AG08395 (cell line): Measurements from ENCODE around the gene RXRB.
"Not testable (repeated sequence)": the region's sequence is repeated elsewhere in the genome, so short reads cannot be mapped to it uniquely, and the experiment has no call there.

Experiments
- DNase-seq: peaks from one replicate; pipeline ENCODE4 v3.0.0; 2012; ENCODE audit warnings: mixed read lengths, low spot score

The RXRB gene

GRCh38 chr6:33163540-33163939 lies 36.9 kb downstream of the RXRB start:
- no peak for DNase-seq

- DNase-seq = peak; percentile 90
These were observed 38.8 kb downstream of the RXRB start for GRCh38 chr6:33161354-33162331.

GRCh38 chr6:33160728-33161344 lies 39.6 kb downstream of the RXRB start:
- DNase-seq = peak; percentile 91

DNA sequence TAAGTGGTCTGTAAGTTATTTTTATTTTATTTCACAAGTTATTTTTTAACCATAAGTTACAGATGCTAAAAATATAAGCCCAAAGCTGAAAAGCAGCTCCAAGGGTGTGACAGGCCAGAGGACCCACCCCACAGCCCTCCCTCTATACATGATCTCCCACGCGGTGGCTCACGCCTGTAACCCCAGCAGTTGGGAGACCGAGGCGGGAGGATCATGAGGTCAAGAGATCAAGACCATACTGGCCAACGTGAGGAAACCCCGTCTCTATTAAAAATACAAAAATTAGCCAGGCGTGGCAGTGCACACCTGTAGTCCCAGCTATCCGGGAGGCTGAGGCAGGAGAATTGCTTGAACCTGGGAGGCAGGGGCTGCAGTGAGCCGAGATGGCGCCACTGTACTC lies 40.4 kb downstream of the RXRB start:
- DNase-seq = no peak

DNA sequence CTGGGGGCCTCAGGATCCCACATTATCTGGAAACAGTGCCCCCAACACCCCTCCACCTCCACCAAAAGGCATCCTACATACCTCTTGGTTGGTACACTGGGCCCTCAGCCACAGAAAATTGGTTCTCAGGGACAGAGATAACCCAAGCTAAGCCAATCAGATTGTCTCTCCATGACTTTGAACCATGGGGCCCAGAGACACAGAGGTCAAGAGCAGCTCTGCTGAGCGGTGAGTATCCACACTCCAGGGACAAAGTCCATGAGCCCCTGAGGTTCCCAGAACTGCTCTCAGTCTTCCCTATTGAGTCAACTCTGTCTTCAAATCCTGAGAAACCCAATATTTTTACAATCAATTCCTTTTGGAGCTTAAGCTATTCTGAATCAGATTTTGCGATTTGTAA lies 43.5 kb downstream of the RXRB start:
- no peak for DNase-seq

- no peak for DNase-seq
These were observed 43.9 kb downstream of the RXRB start for GRCh38 chr6:33156561-33156960.

GRCh38 chr6:33154349-33154748 lies 46.1 kb downstream of the RXRB start:
- DNase-seq = no peak

DNA sequence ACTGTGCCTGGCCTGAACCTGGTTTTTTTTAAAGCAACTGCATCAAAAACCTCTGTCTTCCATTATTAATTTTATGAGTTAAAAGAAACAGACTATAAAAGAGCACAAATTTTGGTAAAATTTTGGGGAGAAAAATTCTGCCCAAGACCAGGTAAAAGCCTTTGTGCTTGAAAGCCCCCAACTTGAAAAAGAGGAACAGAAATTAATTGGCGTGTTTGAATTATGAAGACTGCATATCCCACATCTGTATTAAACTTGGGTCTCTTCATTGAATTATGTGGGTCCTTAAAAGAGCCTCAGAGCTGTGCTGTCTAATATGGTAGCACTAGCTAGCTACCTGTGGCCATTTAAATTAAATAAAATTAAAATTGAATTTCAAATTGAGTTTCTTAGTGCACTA lies 49.4 kb downstream of the RXRB start:
- no peak for DNase-seq

GRCh38 chr6:33150560-33150959 lies 49.9 kb downstream of the RXRB start:
- not testable (repeated sequence) for DNase-seq

- DNase-seq = peak; percentile 74
These were observed 52.4 kb downstream of the RXRB start for GRCh38 chr6:33147807-33148666.

- peak; percentile 35 for DNase-seq
These were observed 56.1 kb downstream of the RXRB start for GRCh38 chr6:33144373-33144772.
